SW480 (cell line): ENCODE data around the gene VNN1.
"Not testable (repeated sequence)": the region's sequence is repeated elsewhere in the genome, so short reads cannot be mapped to it uniquely, and the experiment has no call there.

Source experiments
- DNase-seq: peaks from one replicate; pipeline ENCODE4 v3.0.0-alpha.2; 2016; ENCODE audit warnings: low spot score

Gene VNN1

GRCh38 chr6:132671295-132671694 lies 42.6 kb downstream of the VNN1 start:
- no peak for DNase-seq

- DNase-seq, result peak; percentile 50
Measured at GRCh38 chr6:132669690-132670291, 44.1 kb downstream of the VNN1 start.

DNA sequence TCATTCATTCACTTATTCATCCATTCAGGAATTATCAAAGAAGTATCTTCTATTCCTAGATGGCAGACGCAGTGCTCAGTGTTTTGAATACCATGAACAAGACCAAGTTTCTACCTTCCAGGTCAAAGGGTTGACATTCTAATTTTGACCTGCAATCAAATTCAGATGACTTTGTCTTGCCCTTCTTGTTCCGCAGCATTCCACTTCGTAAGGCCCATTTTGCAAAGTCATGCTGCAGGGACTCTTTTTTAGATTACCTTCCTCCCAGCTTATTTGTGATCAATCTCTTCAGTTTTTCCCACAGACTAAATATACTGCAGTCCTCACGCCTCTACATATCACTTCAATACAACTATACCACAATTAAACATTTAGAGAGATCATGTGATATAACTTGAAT lies 47.7 kb downstream of the VNN1 start:
- no peak for DNase-seq

DNA sequence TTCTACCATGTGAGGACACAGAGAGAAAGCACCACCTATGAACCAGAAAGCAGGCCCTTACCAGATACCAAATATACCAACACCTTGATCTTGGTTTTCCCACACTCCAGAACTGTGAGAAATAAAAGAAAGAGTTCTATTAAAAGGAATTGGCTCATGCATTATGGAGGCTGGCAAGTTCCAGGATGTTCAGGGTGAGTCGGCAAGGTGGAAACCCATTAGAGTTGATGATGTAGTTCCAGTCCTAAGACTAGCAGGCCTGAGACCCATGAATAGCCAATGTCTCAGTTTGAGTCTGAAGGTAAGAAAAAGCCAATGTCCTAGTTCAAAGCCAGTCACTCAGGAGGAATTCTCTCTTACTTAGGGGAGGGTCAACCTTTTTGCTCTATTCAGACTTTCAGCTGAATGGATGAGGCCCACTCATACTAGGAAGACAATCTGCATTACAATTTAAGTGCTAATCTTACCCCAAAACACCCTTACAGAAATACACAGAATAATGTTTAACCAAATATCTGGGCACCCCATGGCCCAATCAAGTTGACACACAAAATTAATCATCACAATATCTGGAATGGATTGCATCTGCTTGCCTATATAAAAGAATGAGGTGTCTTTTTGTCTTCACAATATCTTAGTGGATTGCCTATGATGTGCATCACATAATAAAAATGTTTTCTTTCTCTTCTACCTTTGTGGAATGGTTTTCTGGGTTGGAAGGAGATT lies 49.4 kb downstream of the VNN1 start:
- DNase-seq, result no peak

DNA sequence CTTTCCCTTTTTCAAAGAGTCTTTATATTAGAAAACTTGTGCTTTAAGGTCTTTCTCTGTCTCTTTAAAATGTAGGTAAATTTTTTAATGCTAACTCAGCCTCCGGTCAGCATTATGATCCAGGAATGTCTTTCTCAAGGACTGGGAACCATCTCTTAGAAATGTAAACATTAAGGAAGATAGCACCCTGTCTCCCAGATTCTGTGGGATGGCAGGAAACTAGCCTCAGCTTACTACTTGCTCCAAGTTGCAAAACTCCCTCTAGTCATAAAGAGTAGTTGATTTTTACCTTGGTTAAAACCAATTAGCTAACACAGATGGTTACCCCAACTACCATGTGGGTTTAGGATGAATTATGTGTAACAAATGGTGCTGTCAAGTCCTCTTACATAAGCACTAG lies 50.2 kb downstream of the VNN1 start:
- no peak for DNase-seq

DNA sequence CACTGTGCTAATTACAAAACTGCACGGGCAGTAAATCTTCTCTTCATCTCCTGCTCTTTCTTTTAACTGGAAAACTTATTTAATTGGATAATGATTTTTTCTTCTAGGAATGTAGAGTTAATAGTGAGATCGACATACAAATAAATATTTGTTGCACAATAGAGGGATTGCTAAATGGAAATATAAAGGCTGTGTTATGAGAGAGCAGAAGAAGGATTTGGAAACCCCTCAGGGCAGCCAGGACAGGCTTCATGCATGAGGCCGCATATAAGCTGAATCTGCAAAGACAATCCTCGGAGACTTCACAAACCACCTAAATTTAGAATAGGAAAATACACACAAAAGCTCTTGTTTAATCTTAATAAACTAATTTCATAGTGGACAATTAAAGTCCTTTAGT lies 51.9 kb downstream of the VNN1 start:
- no peak for DNase-seq

DNA sequence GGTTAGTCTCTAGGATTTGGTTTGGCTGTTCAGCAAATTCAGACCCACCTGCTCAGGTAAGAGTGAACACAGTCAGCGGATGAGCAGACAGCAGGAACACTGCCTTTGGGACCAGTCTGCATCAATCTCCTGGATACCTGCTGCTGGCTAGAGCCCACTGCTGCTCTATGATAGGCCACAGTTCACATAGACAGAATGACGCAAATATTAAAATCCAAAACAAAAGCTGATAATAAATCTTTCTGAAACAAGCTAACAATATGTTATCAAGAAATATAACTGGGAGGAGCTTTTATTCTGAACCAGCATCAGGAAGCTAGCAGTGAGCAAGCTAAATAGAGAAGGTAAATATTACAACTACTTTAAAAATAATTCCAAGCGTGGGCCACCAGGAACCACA lies 54.8 kb downstream of the VNN1 start, which contains the start of gene TAAR1:
Gene TAAR1 (minus strand): TSS at position 101 of the 400 bp plus-strand sequence. CDS start 13,179 bp downstream, outside the sequence.
- no peak for DNase-seq

- no peak for DNase-seq
Measured at GRCh38 chr6:132651062-132651461, 62.8 kb downstream of the VNN1 start.

DNA sequence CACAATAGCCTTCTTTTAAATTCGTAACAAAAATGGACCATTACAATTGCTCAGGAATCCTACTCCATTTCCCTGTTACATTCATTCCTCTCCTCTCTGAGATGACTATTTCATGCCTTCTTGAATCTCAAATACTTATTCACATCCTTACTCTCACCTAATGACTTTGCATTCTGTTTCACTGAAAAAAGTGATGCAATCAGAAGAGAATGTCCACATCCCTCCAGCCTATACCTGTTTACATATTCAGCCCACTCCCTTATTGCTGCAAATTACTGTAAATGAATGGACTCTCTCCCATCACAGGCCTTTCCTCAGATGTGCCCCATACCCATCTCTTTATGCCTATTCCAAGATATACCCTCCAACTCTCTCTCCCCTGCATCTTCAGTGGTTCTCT lies 63.4 kb downstream of the VNN1 start:
- DNase-seq, result no peak

DNA sequence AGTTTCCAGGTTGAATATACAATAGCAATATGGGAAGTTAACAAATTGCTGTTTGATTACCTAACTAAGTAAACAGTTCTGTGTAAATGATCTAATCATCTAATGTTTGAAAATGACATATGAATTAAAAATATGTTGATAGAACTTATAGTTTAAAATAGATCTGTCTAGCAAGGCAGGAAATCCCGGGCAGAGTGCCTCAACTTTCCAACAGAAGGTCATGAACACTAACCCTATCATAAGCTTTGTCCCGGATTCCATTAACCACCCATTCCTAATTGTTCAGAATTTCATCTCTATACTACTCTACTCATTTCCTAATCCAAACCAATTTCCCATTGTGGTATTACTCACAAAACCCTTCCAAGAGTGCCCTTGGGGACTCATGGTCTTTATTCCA lies 65.0 kb downstream of the VNN1 start:
- no peak for DNase-seq

- DNase-seq, result peak; percentile 84
Measured at GRCh38 chr6:132648356-132648755, 65.5 kb downstream of the VNN1 start.

DNA sequence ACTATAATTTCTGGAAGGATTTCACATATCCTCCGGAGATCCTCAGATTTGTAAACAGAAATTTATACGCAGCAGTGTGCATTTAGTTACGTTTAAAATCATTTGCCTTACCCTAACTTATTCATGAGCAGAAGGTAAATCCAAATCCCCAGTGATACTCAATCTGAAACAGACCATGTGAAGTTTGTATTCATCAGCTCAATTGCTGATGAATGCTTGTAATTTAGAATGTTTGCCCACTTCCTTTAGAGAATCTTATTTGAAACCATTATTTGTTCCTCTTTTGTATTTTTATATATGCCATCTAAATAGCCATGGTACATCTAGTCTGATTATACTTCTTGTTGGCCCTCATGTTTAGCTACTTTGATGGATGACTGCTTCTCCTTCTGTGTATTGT lies 70.3 kb downstream of the VNN1 start:
- DNase-seq, result no peak

DNA sequence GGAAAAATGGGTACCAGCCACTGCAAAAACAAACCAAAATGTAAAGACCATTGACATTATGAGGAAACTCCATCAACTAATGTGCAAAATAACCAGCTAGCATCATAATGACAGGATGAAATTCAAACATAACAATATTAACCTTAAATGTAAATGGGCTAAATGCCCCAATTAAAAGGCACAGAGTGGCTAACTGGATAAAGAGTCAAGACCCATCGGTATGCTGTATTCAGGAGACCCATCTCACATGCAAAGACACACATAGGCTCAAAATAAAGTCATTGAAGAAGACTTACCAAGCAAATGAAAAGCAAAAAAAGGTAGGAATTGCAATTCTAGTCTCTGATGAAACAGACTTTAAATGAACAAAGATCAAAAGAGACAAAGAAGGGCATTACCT lies 76.7 kb downstream of the VNN1 start:
- DNase-seq, result not testable (repeated sequence)

GRCh38 chr6:132635906-132636305 lies 77.9 kb downstream of the VNN1 start:
- DNase-seq, result not testable (repeated sequence)

- DNase-seq, result not testable (repeated sequence)
Measured at GRCh38 chr6:132635288-132635687, 78.6 kb downstream of the VNN1 start.

GRCh38 chr6:132634796-132635195 lies 79.1 kb downstream of the VNN1 start:
- DNase-seq, result no peak

GRCh38 chr6:132633362-132633761 lies 80.5 kb downstream of the VNN1 start:
- DNase-seq, result no peak
